ENCODE measurements around the gene PHAX.
"Not testable (repeated sequence)": the region's sequence is repeated elsewhere in the genome, so short reads cannot be mapped to it uniquely, and the experiment has no call there.

The PHAX gene

GRCh38 chr5:126659805-126660482 lies 59.2 kb downstream of the PHAX start:
- DNase-seq (ENCODE audit: low read depth) = no peak

DNA sequence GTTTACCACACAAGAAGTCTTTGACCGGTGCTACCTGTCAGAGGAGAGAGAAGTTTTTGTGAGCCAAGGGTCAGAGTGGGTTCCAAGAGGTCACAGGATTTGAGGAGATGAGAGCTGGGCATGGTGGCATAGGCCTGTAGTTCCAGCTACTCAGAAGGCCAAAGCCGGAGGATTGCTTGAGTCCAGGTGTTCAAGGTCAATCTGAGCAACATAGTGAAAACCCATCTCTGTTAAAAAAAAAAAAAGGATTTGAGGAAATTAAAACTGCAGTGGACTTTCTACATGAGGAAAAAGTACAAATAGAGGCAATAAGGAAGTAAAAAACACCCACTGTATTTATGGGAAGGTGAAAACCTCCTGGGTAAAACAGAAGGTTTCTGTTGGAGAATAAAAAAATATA lies 63.8 kb downstream of the PHAX start:
- DNase-seq (ENCODE audit: low read depth) = no peak

DNA sequence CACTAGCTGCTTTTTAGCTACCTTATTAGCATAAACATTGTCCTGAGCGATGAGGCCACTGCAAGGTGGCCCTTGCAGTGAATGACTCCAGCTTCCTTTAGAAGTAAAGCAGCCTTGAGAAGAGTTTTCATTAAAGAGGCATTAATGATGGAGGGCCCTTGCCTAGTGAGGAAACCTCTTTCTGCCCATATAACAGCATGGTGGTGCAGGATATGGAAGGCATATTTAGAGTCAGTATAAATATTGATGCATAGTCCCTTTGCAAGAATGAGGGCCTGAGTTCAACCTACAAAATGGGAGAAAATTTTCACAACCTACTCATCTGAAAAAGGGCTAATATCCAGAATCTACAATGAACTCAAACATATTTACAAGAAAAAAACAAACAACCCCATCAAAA lies 69.4 kb downstream of the PHAX start:
- not testable (repeated sequence) for DNase-seq (ENCODE audit: low read depth)

- DNase-seq (ENCODE audit: low read depth) = not testable (repeated sequence)
These were observed 70.9 kb downstream of the PHAX start for GRCh38 chr5:126671681-126672080.

- no peak for DNase-seq (ENCODE audit: low read depth)
These were observed 72.7 kb downstream of the PHAX start for GRCh38 chr5:126673477-126673876.

DNA sequence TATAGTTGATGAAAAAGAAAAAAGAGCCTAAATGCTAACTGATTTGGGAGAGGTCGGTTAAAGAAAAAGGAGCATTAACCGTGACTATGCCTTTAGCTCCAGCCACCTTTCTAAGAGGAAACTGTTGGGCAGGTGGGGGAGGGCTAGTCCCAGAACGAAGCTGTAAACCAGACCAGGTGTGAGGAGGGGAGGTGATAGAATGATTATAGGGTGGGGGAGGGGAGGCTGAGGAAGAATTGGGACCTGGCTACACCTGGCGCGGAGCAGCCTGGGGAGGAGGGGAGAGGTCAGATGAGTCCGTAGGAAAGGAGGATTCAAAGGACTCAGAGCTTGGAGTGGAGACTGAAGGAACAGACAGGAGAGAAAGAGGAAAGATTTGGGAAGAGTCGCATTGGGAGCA lies 73.4 kb downstream of the PHAX start:
- DNase-seq (ENCODE audit: low read depth) = no peak

GRCh38 chr5:126675338-126675737 lies 74.6 kb downstream of the PHAX start:
- no peak for DNase-seq (ENCODE audit: low read depth)

DNA sequence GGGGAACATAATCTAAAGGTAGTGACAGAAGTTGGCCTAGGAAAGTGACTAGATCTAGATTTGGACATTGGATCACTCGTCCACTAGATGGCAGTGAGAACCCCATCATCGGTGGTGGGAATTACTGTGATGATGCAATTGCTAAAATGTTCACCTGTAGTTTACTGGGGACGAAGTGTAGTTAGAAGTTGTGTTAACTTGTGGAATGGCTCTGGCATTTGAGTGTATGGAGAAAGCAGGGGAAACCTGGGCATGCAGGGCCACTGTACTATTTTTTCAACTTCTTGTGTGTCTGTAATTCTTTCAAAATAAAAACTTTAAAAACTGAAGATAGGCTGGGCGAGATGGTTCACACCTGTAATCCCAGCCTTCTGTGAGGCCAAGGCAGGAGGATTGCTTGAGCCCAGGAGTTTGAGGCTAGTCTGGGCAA lies 75.5 kb downstream of the PHAX start:
- DNase-seq (ENCODE audit: low read depth) = no peak
